MM.1S (cell line): ENCODE measurements around the gene DDHD1.

Experiments
- DNase-seq: peaks from one replicate; pipeline ENCODE4 v3.0.0-alpha.2; 2015
- H2AFZ ChIP-seq: fragments of 300-600 bp; sonication (generic); 2 replicates; pipeline ENCODE4 v1.6.0; 2016; ENCODE audit warnings: antibody characterized with exemption, low read length
- H3F3A ChIP-seq: fragments of 300-600 bp; sonication (generic); 2 replicates; pipeline ENCODE4 v1.6.1; 2016; ENCODE audit warnings: mild to moderate bottlenecking, antibody characterized with exemption, low read length, moderate library complexity, mixed read lengths; ENCODE audit not compliant: insufficient read depth
- H3K27ac ChIP-seq: fragments of 300-600 bp; sonication (generic); 2 replicates; pipeline ENCODE4 v1.5.1; 2016; ENCODE audit warnings: mild to moderate bottlenecking, low read length
- H3K27me3 ChIP-seq: fragments of 300-600 bp; sonication (generic); replicated peaks from 2 replicates; pipeline ENCODE4 v1.6.0; 2016; ENCODE audit warnings: low read length; ENCODE audit not compliant: insufficient read depth
- H3K36me3 ChIP-seq: fragments of 300-600 bp; sonication (generic); replicated peaks from 2 replicates; pipeline ENCODE4 v1.6.1; 2016; ENCODE audit warnings: mild to moderate bottlenecking, low read length, mixed read lengths; ENCODE audit not compliant: insufficient read depth
- H3K4me1 ChIP-seq: fragments of 300-600 bp; sonication (generic); 2 replicates; pipeline ENCODE4 v1.6.1; 2016; ENCODE audit warnings: low read length, mixed read lengths
- H3K4me2 ChIP-seq: fragments of 300-600 bp; sonication (generic); 2 replicates; pipeline ENCODE4 v1.6.0; 2016; ENCODE audit warnings: low read depth, low read length
- H3K4me3 ChIP-seq: fragments of 300-600 bp; sonication (generic); 2 replicates; pipeline ENCODE4 v1.5.1; 2016; ENCODE audit warnings: low read length, mixed read lengths
- H3K79me2 ChIP-seq: fragments of 300-600 bp; sonication (generic); 2 replicates; pipeline ENCODE4 v1.6.1; 2016; ENCODE audit warnings: mixed run types, low read length, mixed read lengths
- H3K9ac ChIP-seq: fragments of 300-600 bp; sonication (generic); 2 replicates; pipeline ENCODE4 v1.6.1; 2016; ENCODE audit warnings: low read length, mixed read lengths
- H3K9me2 ChIP-seq: fragments of 300-600 bp; sonication (generic); replicated peaks from 2 replicates; pipeline ENCODE4 v1.6.1; 2016; ENCODE audit warnings: mild to moderate bottlenecking, low read length, mixed read lengths; ENCODE audit not compliant: insufficient read depth
- H3K9me3 ChIP-seq: fragments of 300-600 bp; sonication (generic); replicated peaks from 2 replicates; pipeline ENCODE4 v1.6.1; 2016; ENCODE audit warnings: mild to moderate bottlenecking, low read length, mixed read lengths; ENCODE audit not compliant: insufficient read depth
- H4K20me1 ChIP-seq: fragments of 300-600 bp; sonication (generic); 2 replicates; pipeline ENCODE4 v1.6.1; 2016; ENCODE audit warnings: mild to moderate bottlenecking, low read length, moderate library complexity, mixed read lengths; ENCODE audit not compliant: insufficient read depth
- CTCF ChIP-seq: fragments of 300-600 bp; sonication (generic); IDR thresholded peaks from 2 replicates; pipeline ENCODE4 v1.5.1; 2016; ENCODE audit warnings: antibody characterized with exemption, low read length, mixed read lengths
- EZH2 ChIP-seq: fragments of 300-600 bp; sonication (generic); optimal IDR thresholded peaks from 2 replicates; pipeline ENCODE3; 2017; ENCODE audit warnings: low read depth, mild to moderate bottlenecking, antibody characterized with exemption, low read length, mixed read lengths
- EZH2phosphoT487 ChIP-seq: fragments of 300-600 bp; sonication (generic); IDR thresholded peaks from 2 replicates; pipeline ENCODE4 v1.6.1; 2018; ENCODE audit warnings: antibody characterized with exemption, low read length

DDHD1 gene

GRCh38 chr14:52995998-52996397, 157.1 kb downstream of the DDHD1 start:
- H3K36me3 ChIP-seq = no peaks in the 10 kb centered on the region
- no peak overlapping the region for H2AFZ ChIP-seq
- H3K4me3 ChIP-seq = no peak overlapping the region
- H3K4me2 ChIP-seq = no peak overlapping the region
- no peak overlapping the region for H3K9ac ChIP-seq
- no peak for TF ChIP-seq EZH2
- no peak for TF ChIP-seq CTCF
- TF ChIP-seq EZH2phosphoT487 = no peak
- no peaks in the 10 kb centered on the region for H3K4me1 ChIP-seq
- H4K20me1 ChIP-seq = no peaks in the 10 kb centered on the region
- H3K27ac ChIP-seq = no peak overlapping the region
- DNase-seq = no peak
- H3K9me2 ChIP-seq = no peaks in the 10 kb centered on the region
- H3K27me3 ChIP-seq = no peaks in the 10 kb centered on the region
- no peaks in the 10 kb centered on the region for H3K9me3 ChIP-seq
- H3F3A ChIP-seq = no peaks in the 10 kb centered on the region
- no peaks in the 10 kb centered on the region for H3K79me2 ChIP-seq

- Histone ChIP-seq H3K9me2 (no peaks in the 10 kb centered on the region), H2AFZ (no peak overlapping the region), H3K4me2 (no peak overlapping the region), H3K36me3 (no peaks in the 10 kb centered on the region), H3F3A (no peaks in the 10 kb centered on the region), H3K4me1 (no peaks in the 10 kb centered on the region), H3K27ac (no peak overlapping the region), H3K9me3 (no peaks in the 10 kb centered on the region), H3K4me3 (no peak overlapping the region), H4K20me1 (no peaks in the 10 kb centered on the region), H3K27me3 (no peaks in the 10 kb centered on the region), H3K79me2 (no peaks in the 10 kb centered on the region), H3K9ac (no peak overlapping the region)
- no peak for TF ChIP-seq EZH2phosphoT487
- TF ChIP-seq CTCF = no peak
- no peak for TF ChIP-seq EZH2
- DNase-seq = no peak
Measured at GRCh38 chr14:52992236-52992870, 160.8 kb downstream of the DDHD1 start.

GRCh38 chr14:52988139-52988538, 165.0 kb downstream of the DDHD1 start:
- Histone ChIP-seq H3K9me3 (no peaks in the 10 kb centered on the region), H3K4me1 (no peaks in the 10 kb centered on the region), H3K9ac (no peak overlapping the region), H3K36me3 (no peaks in the 10 kb centered on the region), H3K4me3 (no peak overlapping the region), H3K79me2 (no peaks in the 10 kb centered on the region), H3K9me2 (no peaks in the 10 kb centered on the region), H3K27me3 (no peaks in the 10 kb centered on the region), H4K20me1 (no peaks in the 10 kb centered on the region), H3K27ac (no peak overlapping the region), H2AFZ (no peak overlapping the region), H3K4me2 (no peak overlapping the region), H3F3A (no peaks in the 10 kb centered on the region)
- no peak for DNase-seq
- TF ChIP-seq EZH2 (no peak), EZH2phosphoT487 (no peak), CTCF (no peak)
